Activated CD8-positive, alpha-beta T cell treated with anti-CD3 and anti-CD28 coated beads for 36 hours (primary cell): ENCODE results near the gene TMPRSS11A. TPM values are rescaled to one million over a fixed set of nuclear protein-coding genes. Genes with fewer than 3 reads are reported as not detected.

Experiments
- ATAC-seq: fragments of 200-7000 bp; cut with Tn5 transposase; one replicate; pipeline ENCODE4 v1.10.0; 2021; ENCODE audit warnings: mild to moderate bottlenecking, moderate library complexity
- CTCF ChIA-PET: fragments of 350-600 bp; sonication (Branson Sonifier 250); formaldehyde crosslinking; loops from one replicate; lab custom pipeline; 2021; ENCODE audit warnings: antibody characterized with exemption; lab: Charles Lee
- POLR2A ChIA-PET: fragments of 350-600 bp; sonication (Branson Sonifier 250); formaldehyde crosslinking; loops from one replicate; lab custom pipeline; 2021; ENCODE audit warnings: antibody characterized with exemption; lab: Charles Lee
- DNase-seq: peaks from one replicate; pipeline ENCODE4 v3.0.0-alpha.2; 2020
- H3K27ac Mint-ChIP-seq: one replicate; pipeline ENCODE4 v1.8.0; 2021; ENCODE audit warnings: mild to moderate bottlenecking, mixed read lengths
- H3K27me3 Mint-ChIP-seq: one replicate; pipeline ENCODE4 v1.8.0; 2021; ENCODE audit warnings: mixed read lengths
- H3K36me3 Mint-ChIP-seq: one replicate; pipeline ENCODE4 v1.8.0; 2021; ENCODE audit warnings: low read depth, mixed read lengths
- H3K4me1 Mint-ChIP-seq: one replicate; pipeline ENCODE4 v1.8.0; 2021; ENCODE audit warnings: low read depth, mixed read lengths
- H3K4me3 Mint-ChIP-seq: one replicate; pipeline ENCODE4 v1.8.0; 2021; ENCODE audit warnings: mild to moderate bottlenecking, moderate library complexity, mixed read lengths
- H3K9me3 Mint-ChIP-seq: one replicate; pipeline ENCODE4 v1.8.0; 2021; ENCODE audit warnings: mixed read lengths
- CTCF ChIP-seq: fragments of 200-600 bp; IDR thresholded peaks from one replicate; pipeline ENCODE4 v1.8.0; 2022; ENCODE audit warnings: antibody characterized with exemption, mild to moderate bottlenecking
- intact Hi-C: fragments of 100-400 bp; cut with micrococcal nuclease; formaldehyde crosslinking; loops from one replicate; pipeline ENCODE4 v1.10.0; 2022
- total RNA-seq, 2 experiments: library from RNA; stranded (reverse); gene quantifications; one replicate each; pipeline ENCODE4 v1.2.3, GENCODE V29; 2021

Gene TMPRSS11A
- total RNA-seq, 2 experiments from 2014 or later: not detected

- Mint-ChIP-seq H3K4me3 (no peak within 1 kb of the TSS), H3K36me3 (no peaks in the 10 kb centered on the region), H3K9me3 (no peaks in the 10 kb centered on the region), H3K27me3 (peaks cover 3% of the 10 kb centered on the region), H3K27ac (no peak within 1 kb of the TSS), H3K4me1 (no peaks in the 10 kb centered on the region)
- POLR2A ChIA-PET: no interaction called here
- no peak for DNase-seq
- TF ChIP-seq CTCF: no peak
- intact Hi-C loops: no loop called here
- ATAC-seq: no peak
- CTCF ChIA-PET: no interaction called here
Observed at GRCh38 chr4:67883902-67884301, 79.4 kb downstream of the TMPRSS11A start, which contains the start of gene TMPRSS11D. TSS of gene TMPRSS11D (minus strand) at chr4:67884002. CDS start at chr4:67883933, 69 bp downstream.

- POLR2A ChIA-PET: no interaction called here
- CTCF ChIA-PET: no interaction called here
- intact Hi-C loops: no loop called here
- DNase-seq: no peak
- H3K9me3 Mint-ChIP-seq: no peaks in the 10 kb centered on the region
- no peak for ATAC-seq
- peaks cover 3% of the 10 kb centered on the region for H3K27me3 Mint-ChIP-seq
- H3K4me1 Mint-ChIP-seq: no peaks in the 10 kb centered on the region
- no peaks in the 10 kb centered on the region for H3K36me3 Mint-ChIP-seq
- H3K27ac Mint-ChIP-seq: no peak overlapping the region
- no peak for TF ChIP-seq CTCF
- no peak overlapping the region for H3K4me3 Mint-ChIP-seq
Observed at GRCh38 chr4:67883458-67883857, 79.8 kb downstream of the TMPRSS11A start.

- CTCF ChIA-PET: no interaction called here
- Mint-ChIP-seq H3K36me3 (no peaks in the 10 kb centered on the region), H3K27ac (no peak overlapping the region), H3K9me3 (no peaks in the 10 kb centered on the region), H3K4me1 (no peaks in the 10 kb centered on the region), H3K27me3 (peaks cover 5% of the 10 kb centered on the region), H3K4me3 (no peak overlapping the region)
- ATAC-seq (no peak), DNase-seq (no peak)
- intact Hi-C loops: no loop called here
- POLR2A ChIA-PET: no interaction called here
- no peak for TF ChIP-seq CTCF
Observed at GRCh38 chr4:67880866-67881610, 82.3 kb downstream of the TMPRSS11A start.

GRCh38 chr4:67879486-67879885, 83.8 kb downstream of the TMPRSS11A start:
- no peak overlapping the region for H3K4me3 Mint-ChIP-seq
- intact Hi-C loops: no loop called here
- H3K27me3 Mint-ChIP-seq: peaks cover 2% of the 10 kb centered on the region
- no peak for DNase-seq
- H3K27ac Mint-ChIP-seq: no peak overlapping the region
- H3K9me3 Mint-ChIP-seq: no peaks in the 10 kb centered on the region
- TF ChIP-seq CTCF: no peak
- ATAC-seq: no peak
- ChIA-PET CTCF (no interaction called here), POLR2A (no interaction called here)
- H3K4me1 Mint-ChIP-seq: no peaks in the 10 kb centered on the region
- H3K36me3 Mint-ChIP-seq: no peaks in the 10 kb centered on the region

- CTCF ChIA-PET: no interaction called here
- Mint-ChIP-seq H3K36me3 (no peaks in the 10 kb centered on the region), H3K27ac (no peak overlapping the region), H3K4me1 (no peaks in the 10 kb centered on the region), H3K4me3 (no peak overlapping the region), H3K9me3 (no peaks in the 10 kb centered on the region), H3K27me3 (peaks cover 4% of the 10 kb centered on the region)
- intact Hi-C loops: no loop called here
- no peak for TF ChIP-seq CTCF
- DNase-seq (no peak), ATAC-seq (no peak)
- POLR2A ChIA-PET: no interaction called here
Observed at GRCh38 chr4:67877086-67877485, 86.2 kb downstream of the TMPRSS11A start.
